ENCODE measurements around the gene TAOK2.
"Not testable (repeated sequence)": the region's sequence is repeated elsewhere in the genome, so short reads cannot be mapped to it uniquely, and the experiment has no call there.

The TAOK2 gene

DNA sequence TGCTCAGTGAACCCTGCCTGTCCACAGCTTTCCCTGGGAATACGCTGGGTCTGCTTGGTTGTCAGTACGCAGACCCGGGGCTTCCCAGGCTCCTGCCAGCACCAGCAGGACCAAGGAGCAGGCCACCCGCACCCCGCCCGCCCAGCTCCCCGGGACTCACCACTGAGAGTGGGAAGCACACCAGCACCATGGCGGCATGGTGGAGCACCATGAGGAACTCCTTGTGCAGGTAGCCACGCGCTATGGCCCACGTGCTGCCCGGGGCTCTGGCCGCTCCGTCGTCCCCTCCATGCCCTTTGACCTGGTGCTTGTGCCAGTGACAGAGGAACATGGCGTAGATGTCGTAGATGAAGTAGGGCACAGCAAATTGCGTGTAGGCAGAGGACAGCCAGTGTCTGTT, 52.8 kb downstream of the TAOK2 start:
- no peak for DNase-seq

GRCh38 chr16:30027588-30028437, 54.1 kb downstream of the TAOK2 start:
- no peak for DNase-seq

DNA sequence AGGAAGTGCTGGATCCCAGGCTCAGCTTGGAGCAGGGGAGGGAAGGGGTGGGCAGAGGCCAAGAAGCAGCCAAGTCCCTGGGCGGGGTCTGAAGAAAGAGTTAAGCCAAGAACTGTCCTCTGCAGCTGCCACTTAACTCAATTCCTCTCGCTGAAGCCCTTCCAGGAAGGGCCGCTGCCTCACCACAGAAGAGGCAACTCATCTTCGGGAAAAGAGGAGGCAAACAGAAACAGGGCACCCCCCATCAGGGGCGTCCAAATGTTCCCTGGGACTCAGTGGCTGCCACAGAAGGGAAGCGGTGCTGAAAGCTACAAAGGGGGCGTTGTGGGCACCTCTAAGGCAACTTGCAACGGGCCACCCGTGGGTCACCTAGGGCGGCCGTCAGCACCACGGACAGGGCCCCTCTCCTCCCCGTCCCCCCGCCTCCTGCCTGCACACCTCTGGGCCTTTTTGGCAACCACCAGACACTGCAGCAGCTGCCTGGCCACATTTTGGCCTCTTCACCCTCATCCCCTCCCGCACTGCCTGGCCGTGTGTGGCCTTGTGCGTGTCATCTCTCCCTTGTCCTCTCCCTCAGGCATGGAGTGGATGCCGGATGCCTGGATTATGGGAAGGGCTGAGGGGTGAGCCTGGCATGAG, 54.9 kb downstream of the TAOK2 start:
- DNase-seq, result no peak

DNA sequence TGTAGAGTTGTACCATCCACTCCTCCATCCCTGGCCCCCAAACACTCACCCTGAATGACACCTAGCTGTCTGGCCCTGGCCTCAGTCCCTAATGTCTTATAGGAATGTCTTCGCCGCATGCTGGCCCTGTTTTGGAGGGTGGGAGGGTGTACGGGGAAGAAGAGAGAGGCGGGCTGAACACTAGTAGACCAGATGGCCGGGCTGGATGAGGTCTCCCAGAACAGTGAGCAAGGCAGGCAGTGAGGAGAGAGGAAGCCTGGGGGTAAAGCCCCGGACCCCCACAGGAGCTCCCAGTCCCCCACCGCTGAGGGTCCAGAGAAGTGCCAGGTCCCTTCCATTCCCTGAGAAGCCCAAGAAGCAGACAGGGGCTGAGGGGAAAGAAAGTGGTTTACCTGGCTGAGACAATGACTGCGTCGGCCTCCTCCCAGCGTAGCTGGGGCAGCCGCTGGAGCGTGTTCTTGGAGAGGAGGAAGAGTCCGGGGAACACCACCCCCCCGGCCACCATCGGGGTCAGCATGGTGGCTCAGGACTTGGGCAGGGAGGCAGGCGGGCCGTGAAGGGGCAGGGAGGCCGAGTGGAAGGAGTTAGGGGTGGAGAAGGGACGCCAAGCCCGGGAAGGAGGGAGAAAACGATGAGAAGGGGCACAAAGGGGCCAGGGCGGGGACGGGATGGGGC, 56.5 kb downstream of the TAOK2 start:
- DNase-seq, result no peak

GRCh38 chr16:30030841-30031413, 57.3 kb downstream of the TAOK2 start, which contains the start of gene TLCD3B:
TSS of gene TLCD3B (minus strand) at chr16:30031271. CDS start at chr16:30030527, 744 bp downstream.
- DNase-seq, result no peak

DNA sequence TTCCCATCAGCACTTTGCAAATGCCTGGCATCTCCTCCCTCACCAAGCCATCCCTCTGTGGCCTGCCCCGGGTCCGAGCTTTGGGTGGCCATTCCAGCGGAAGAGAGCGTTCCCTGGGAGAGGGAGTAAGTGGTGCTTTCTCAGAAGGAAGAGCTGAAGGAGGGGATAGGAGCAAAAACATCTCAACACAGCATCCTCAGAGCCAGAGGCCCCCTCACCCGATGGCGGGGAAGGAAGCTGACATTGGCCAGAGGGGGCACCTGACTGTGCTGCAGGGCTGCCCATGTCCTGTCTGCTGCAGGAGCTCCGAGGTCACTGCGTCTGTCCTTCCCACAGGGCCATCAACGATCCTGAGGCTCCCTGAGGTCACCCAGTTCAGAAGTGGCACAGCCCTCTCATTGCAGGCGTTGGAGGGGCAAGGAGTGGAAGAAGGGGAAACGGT, 57.8 kb downstream of the TAOK2 start:
- no peak for DNase-seq

DNA sequence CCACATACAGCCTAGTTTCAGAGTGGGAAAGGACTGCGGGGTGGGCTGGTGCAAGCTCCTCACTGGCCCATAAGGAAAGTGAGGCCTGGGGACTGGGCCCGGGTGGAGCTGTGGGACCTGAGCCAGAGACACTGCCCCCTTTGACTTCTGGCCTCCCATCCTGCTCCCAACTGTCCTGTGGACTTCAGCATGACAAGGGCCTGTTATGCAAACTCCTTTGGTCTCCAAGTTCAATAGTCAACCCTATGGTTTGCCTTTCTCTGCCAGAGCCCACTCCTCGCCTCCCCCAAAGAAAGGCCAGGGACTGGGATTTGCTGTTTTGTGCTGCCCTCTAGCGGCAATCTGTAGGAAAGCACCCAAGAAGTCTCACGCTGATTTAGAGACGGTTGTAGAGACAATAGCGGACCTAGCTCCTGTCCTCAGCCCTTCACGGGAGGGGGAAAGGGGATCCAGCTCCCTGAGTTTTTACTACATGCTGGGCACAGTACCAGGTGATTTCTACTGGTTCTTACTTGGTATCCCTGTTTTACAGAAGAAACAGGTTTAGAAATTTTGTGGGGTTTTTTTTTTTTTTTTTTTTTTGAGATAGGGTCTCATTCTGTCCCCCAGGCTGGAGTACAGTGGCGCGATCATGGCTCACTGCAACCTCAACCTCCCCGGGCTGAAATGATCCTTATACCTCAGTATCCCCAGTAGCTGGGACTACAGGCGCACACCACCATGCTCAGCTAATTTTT, 58.6 kb downstream of the TAOK2 start:
- DNase-seq, result peak; percentile 58

DNA sequence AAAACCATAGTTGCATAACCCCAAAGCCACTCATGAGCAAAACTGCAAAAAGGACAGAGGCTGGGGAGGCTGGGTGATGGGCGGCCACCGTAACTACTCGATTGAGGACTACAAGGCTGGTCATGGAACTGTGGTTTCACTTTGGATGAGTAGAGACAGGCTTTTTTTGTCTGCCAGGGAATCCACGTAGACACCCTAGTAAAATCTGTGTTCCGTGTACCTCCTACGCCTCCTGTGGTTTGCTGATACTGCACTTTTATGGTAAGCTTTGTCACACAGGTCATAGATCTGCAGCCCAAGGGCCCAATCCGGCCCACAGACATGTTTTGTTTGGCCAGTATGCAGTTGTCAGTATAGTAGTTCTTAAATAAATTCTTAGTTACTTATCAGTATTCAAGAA, 59.6 kb downstream of the TAOK2 start:
- no peak for DNase-seq

GRCh38 chr16:30040221-30040620, 66.6 kb downstream of the TAOK2 start:
- DNase-seq, result no peak

- not testable (repeated sequence) for DNase-seq
Measured at GRCh38 chr16:30040690-30041089, 67.0 kb downstream of the TAOK2 start.

DNA sequence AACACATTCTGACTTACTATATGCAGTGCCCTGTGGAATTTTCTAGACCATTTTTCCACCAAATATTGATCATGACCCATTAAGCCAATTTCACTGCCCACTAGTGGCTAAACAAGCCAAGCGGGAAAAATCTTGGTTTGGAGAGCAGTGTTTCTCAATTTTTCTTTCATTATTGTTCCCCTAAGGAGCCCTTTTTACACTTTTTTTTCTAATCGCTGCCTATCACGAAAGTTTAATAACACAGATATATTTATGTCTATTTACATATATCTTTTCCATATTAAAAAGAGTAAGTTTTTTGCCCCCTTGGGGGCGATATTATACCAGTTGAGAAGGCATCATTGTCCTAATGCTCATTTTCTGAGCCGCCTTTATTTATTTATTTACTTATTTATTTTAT, 68.2 kb downstream of the TAOK2 start:
- DNase-seq, result peak; percentile 52

Data from fibroblast of skin of right quadriceps (primary cell).